SK-N-SH treated with all-trans-retinoic acid at 6 μM for 48 hours (cell line): Measurements from ENCODE around the gene ST6GALNAC6.

ENCODE experiments used
- GLIS3 ChIP-seq: fragments of 250-450 bp; sonication (Bioruptor Pico); IDR thresholded peaks from 2 replicates; pipeline ENCODE4 v1.5.0; 2020; ENCODE audit warnings: mild to moderate bottlenecking, moderate library complexity
- RARB ChIP-seq: fragments of 250-450 bp; sonication (Bioruptor Pico); IDR thresholded peaks from 2 replicates; pipeline ENCODE4 v1.8.0; 2021; ENCODE audit warnings: mild to moderate bottlenecking, moderate library complexity
- SNAI2 ChIP-seq: fragments of 250-450 bp; sonication (Bioruptor Pico); IDR thresholded peaks from 2 replicates; pipeline ENCODE4 v1.5.0; 2020; ENCODE audit warnings: mild to moderate bottlenecking, moderate library complexity
- TCF4 ChIP-seq: fragments of 250-450 bp; sonication (Bioruptor Pico); IDR thresholded peaks from 2 replicates; pipeline ENCODE4 v1.8.0; 2021; ENCODE audit warnings: mild to moderate bottlenecking, moderate library complexity, borderline replicate concordance
- ZNF70 ChIP-seq: fragments of 450-650 bp; formaldehyde crosslinking; IDR thresholded peaks from 2 replicates; pipeline ENCODE4 v1.5.0; 2020; ENCODE audit warnings: mild to moderate bottlenecking, moderate library complexity
- TF ChIP-seq, protein P1 (sequence below): fragments of 250-450 bp; sonication (Bioruptor Pico); IDR thresholded peaks from 2 replicates; pipeline ENCODE4 v1.8.0; 2020; ENCODE audit warnings: mild to moderate bottlenecking, moderate library complexity, borderline replicate concordance
- TF ChIP-seq, protein P2 (sequence below): fragments of 250-450 bp; sonication (Bioruptor Pico); IDR thresholded peaks from 2 replicates; pipeline ENCODE4 v1.8.0; 2021; ENCODE audit warnings: low read depth, mild to moderate bottlenecking, moderate library complexity, borderline replicate concordance
- TF ChIP-seq, protein P3 (sequence below): fragments of 250-450 bp; sonication (Bioruptor Pico); IDR thresholded peaks from 2 replicates; pipeline ENCODE4 v1.5.1; 2020; ENCODE audit warnings: low read depth, mild to moderate bottlenecking, moderate library complexity

DNA sequence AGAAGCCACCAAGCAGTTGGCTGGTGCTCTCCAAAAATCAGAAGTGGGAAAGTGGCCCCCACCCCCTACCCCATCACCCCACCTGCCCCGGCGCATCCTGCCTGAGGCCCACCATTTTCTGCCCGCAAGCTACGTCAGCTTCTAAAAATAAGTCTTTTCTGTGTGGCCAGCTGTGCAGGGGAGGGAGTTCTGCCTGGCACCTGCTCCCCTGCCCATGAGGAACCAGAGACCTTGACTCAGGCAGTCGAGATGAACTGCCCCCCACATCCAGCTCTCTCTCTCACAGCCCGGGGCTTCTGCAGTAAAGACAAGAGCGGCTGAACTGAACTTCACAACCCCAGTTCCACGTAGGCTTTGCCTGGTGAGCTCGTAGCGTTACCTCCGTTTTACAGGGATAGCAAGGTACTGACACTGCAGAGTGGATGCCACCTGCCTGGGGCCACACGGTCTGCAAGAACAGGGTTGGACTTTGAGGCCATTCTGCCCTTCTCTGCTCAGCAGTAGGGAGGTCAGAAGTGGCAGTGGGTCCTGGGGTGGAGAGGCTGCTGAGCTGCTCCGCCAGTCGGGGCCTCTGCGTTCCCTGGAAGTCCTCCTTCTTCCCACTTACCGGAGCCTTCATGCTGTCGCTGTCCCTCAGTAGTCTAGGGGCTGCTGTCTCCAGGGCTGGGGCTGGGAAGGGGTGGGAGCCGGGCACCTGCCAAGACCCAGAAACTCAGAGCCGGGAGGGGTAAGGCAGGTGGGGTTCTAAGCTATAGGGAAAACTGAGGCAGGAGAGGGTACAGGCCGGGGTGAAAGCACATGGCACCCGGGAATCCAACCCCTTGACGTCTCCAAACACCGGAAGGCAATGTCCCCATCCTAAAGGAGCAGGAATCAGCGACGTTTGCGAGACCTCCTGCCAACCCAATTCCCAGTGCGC lies 16.7 kb upstream of the ST6GALNAC6 start:
- no peak for TF ChIP-seq SNAI2
- TF ChIP-seq, protein P1, sequence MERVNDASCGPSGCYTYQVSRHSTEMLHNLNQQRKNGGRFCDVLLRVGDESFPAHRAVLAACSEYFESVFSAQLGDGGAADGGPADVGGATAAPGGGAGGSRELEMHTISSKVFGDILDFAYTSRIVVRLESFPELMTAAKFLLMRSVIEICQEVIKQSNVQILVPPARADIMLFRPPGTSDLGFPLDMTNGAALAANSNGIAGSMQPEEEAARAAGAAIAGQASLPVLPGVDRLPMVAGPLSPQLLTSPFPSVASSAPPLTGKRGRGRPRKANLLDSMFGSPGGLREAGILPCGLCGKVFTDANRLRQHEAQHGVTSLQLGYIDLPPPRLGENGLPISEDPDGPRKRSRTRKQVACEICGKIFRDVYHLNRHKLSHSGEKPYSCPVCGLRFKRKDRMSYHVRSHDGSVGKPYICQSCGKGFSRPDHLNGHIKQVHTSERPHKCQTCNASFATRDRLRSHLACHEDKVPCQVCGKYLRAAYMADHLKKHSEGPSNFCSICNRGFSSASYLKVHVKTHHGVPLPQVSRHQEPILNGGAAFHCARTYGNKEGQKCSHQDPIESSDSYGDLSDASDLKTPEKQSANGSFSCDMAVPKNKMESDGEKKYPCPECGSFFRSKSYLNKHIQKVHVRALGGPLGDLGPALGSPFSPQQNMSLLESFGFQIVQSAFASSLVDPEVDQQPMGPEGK: no peak
- no peak for TF ChIP-seq ZNF70 (CRISPR knock-in tag)
- TF ChIP-seq RARB: no peak
- TF ChIP-seq, protein P2, sequence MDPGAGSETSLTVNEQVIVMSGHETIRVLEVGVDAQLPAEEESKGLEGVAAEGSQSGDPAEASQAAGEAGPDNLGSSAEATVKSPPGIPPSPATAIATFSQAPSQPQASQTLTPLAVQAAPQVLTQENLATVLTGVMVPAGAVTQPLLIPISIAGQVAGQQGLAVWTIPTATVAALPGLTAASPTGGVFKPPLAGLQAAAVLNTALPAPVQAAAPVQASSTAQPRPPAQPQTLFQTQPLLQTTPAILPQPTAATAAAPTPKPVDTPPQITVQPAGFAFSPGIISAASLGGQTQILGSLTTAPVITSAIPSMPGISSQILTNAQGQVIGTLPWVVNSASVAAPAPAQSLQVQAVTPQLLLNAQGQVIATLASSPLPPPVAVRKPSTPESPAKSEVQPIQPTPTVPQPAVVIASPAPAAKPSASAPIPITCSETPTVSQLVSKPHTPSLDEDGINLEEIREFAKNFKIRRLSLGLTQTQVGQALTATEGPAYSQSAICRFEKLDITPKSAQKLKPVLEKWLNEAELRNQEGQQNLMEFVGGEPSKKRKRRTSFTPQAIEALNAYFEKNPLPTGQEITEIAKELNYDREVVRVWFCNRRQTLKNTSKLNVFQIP (CRISPR knock-in tag): no peak
- TF ChIP-seq GLIS3: no peak
- TF ChIP-seq TCF4 (CRISPR knock-in tag): no peak
- TF ChIP-seq, protein P3, sequence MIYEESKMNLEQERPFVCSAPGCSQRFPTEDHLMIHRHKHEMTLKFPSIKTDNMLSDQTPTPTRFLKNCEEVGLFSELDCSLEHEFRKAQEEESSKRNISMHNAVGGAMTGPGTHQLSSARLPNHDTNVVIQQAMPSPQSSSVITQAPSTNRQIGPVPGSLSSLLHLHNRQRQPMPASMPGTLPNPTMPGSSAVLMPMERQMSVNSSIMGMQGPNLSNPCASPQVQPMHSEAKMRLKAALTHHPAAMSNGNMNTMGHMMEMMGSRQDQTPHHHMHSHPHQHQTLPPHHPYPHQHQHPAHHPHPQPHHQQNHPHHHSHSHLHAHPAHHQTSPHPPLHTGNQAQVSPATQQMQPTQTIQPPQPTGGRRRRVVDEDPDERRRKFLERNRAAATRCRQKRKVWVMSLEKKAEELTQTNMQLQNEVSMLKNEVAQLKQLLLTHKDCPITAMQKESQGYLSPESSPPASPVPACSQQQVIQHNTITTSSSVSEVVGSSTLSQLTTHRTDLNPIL (CRISPR knock-in tag): no peak
